ENCODE data around the gene FREM1. TPM values are rescaled to one million over a fixed set of nuclear protein-coding genes. Genes with fewer than 3 reads are reported as not detected.

FREM1 gene
- polyA plus RNA-seq, 1 donor from 2014 or later, result 2.3 TPM

DNA sequence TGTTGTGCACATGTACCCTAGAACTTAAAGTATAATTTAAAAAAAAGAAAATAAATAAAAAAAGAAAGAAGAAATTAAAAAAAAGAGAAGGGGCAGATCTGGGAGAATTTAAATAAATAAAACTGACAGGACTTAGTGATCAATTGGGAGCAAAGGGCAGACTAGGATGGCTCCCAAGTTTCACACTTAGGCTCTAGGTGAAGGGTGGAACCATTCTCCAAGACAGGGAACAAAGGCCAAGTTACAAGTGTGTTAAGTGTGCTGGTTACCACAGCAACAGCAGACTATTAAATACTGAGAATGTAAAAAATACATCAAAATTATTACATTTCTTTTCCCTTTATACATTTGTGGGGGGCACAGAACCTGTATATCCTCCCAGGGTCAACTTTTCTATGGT lies 224.1 kb downstream of the FREM1 start (continued):
- TF ChIP-seq MXI1 (conservative IDR thresholded peaks at IDR 0.05; ENCODE audit: poor library complexity, severe bottlenecking), result no peak

Small RNA genes within 50 kb of the gene (small RNA-seq; reads per million reads assigned to genes)
- gene RNU6-1260P, result 0 reads per million in 3 experiments

Other genes with a start within 250 kb of the FREM1 start
- 19.4 and 19.8 TPM in 2 replicates for gene ZDHHC21, start 217.0 kb downstream of the FREM1 start, polyA plus RNA-seq
- not detected in 2 replicates for gene CER1, start 187.7 kb downstream of the FREM1 start, polyA plus RNA-seq

Data from neural cell (in vitro differentiated cells).